GM10248 (cell line): ENCODE data around the gene CDC20.
"Not testable (repeated sequence)": the region's sequence is repeated elsewhere in the genome, so short reads cannot be mapped to it uniquely, and the experiment has no call there.

ENCODE experiments used
- CTCF ChIA-PET: fragments of 300-600 bp; sonication (Branson Sonifier 250); formaldehyde crosslinking; extraction: SDS; loops from one replicate; lab custom pipeline; 2021; ENCODE audit warnings: antibody characterized with exemption; lab: Yijun Ruan, JAX
- POLR2A ChIA-PET: fragments of 350-650 bp; sonication (Branson Sonifier 250); formaldehyde crosslinking; extraction: SDS; loops from one replicate; lab custom pipeline; 2020; ENCODE audit warnings: antibody characterized with exemption; lab: Yijun Ruan, JAX
- DNase-seq: peaks from one replicate; pipeline ENCODE4 v3.0.0; 2012; ENCODE audit errors: extremely low spot score
- CTCF ChIP-seq: IDR thresholded peaks from 2 replicates; pipeline ENCODE4 v1.5.1; 2012; ENCODE audit warnings: mild to moderate bottlenecking, low read depth; ENCODE audit errors: extremely low read depth, missing control alignments, control extremely low read depth

CDC20 gene

GRCh38 chr1:43395523-43395922 is 36.7 kb downstream of the CDC20 start:
- ChIA-PET POLR2A (no interaction called here), CTCF (interaction anchor here (1.1 to 1.5 kb wide), 3 partner anchors 9 to 169 kb away, joined by 3 read pairs; no protein-coding TSS in a partner anchor)
- no peak for DNase-seq
- TF ChIP-seq CTCF, result no peak

GRCh38 chr1:43396059-43396458 is 37.3 kb downstream of the CDC20 start:
- ChIA-PET CTCF (no interaction called here), POLR2A (no interaction called here)
- TF ChIP-seq CTCF, result no peak
- no peak for DNase-seq

- ChIA-PET POLR2A (no interaction called here), CTCF (interaction anchor here (1.2 kb wide), 1 partner anchor 69 kb away, joined by 3 read pairs; no protein-coding TSS in a partner anchor)
- TF ChIP-seq CTCF, result no peak
- DNase-seq, result no peak
These were observed 39.4 kb downstream of the CDC20 start for GRCh38 chr1:43398227-43398626.

- CTCF ChIA-PET, result interaction anchor here (1.1 to 2.4 kb wide), 2 partner anchors 170 to 174 kb away, joined by 3 to 6 read pairs; no protein-coding TSS in a partner anchor
- POLR2A ChIA-PET, DNase-seq: not testable (repeated sequence)
These were observed 41.7 kb downstream of the CDC20 start for GRCh38 chr1:43400441-43400840.

- POLR2A ChIA-PET, result no interaction called here
- no peak for TF ChIP-seq CTCF
- CTCF ChIA-PET, result no interaction called here
- no peak for DNase-seq
These were observed 43.5 kb downstream of the CDC20 start for GRCh38 chr1:43402089-43402865.

- DNase-seq, result no peak
- ChIA-PET CTCF (interaction anchor here (0.7 to 1.5 kb wide), 2 partner anchors 10 to 14 kb away, joined by 3 to 4 read pairs; partner anchors contain the start of genes MED8 and SZT2), POLR2A (no interaction called here)
- TF ChIP-seq CTCF, result no peak
These were observed 45.6 kb downstream of the CDC20 start for GRCh38 chr1:43404353-43404752.
